DND-41 (cell line): ENCODE measurements around the gene CST5.

Experiments used
- ATAC-seq: fragments of 200-7000 bp; cut with Tn5 transposase; 3 replicates; pipeline ENCODE4 v1.9.1; 2021; ENCODE audit warnings: low read depth; ENCODE audit not compliant: insufficient read depth
- DNase-seq: peaks from one replicate; pipeline ENCODE4 v3.0.0-alpha.2; 2020
- H2AFZ ChIP-seq: 2 replicates; pipeline ENCODE4 v1.6.0; 2012; ENCODE audit warnings: low read depth, low read length
- H3K27ac ChIP-seq: 2 replicates; pipeline ENCODE4 v1.5.1; 2012; ENCODE audit warnings: low read length, inconsistent platforms
- H3K27me3 ChIP-seq: fragments of 200-600 bp; sonication (generic); 2 replicates; pipeline ENCODE4 v1.6.0; 2012; ENCODE audit warnings: low read length, mild to moderate bottlenecking, inconsistent platforms; ENCODE audit not compliant: insufficient read depth, poor library complexity
- H3K36me3 ChIP-seq: 2 replicates; pipeline ENCODE4 v1.5.1; 2012; ENCODE audit warnings: low read length, inconsistent platforms; ENCODE audit not compliant: insufficient read depth
- H3K4me1 ChIP-seq: 2 replicates; pipeline ENCODE4 v1.5.1; 2012; ENCODE audit warnings: mild to moderate bottlenecking, low read length; ENCODE audit not compliant: insufficient read depth
- H3K4me2 ChIP-seq: 2 replicates; pipeline ENCODE4 v1.6.0; 2012; ENCODE audit warnings: mild to moderate bottlenecking, moderate library complexity, low read length, inconsistent platforms; ENCODE audit not compliant: insufficient read depth
- H3K4me3 ChIP-seq, 2 experiments: fragments of 200-600 bp in 1 of 2; shearing (Covaris generic) in 1 of 2; 2 replicates each; pipeline ENCODE4 v1.5.1; 2012 to 2016; ENCODE audit warnings: inconsistent platforms in 2 of 2, low read length in 2 of 2, mild to moderate bottlenecking in 2 of 2, low read depth in 1 of 2, moderate library complexity in 1 of 2
- H3K79me2 ChIP-seq: 2 replicates; pipeline ENCODE4 v1.6.0; 2012; ENCODE audit warnings: low read length, inconsistent platforms; ENCODE audit not compliant: insufficient read depth
- H3K9ac ChIP-seq: 2 replicates; pipeline ENCODE4 v1.6.0; 2012; ENCODE audit warnings: low read depth, mild to moderate bottlenecking, inconsistent platforms, low read length, moderate library complexity
- H3K9me3 ChIP-seq: 2 replicates; pipeline ENCODE4 v1.5.1; 2012; ENCODE audit warnings: low read length, moderate library complexity, mild to moderate bottlenecking, inconsistent platforms; ENCODE audit not compliant: insufficient read depth, severe bottlenecking
- H4K20me1 ChIP-seq: 2 replicates; pipeline ENCODE4 v1.6.0; 2012; ENCODE audit warnings: low read length; ENCODE audit not compliant: insufficient read depth
- CTCF ChIP-seq: IDR thresholded peaks from 2 replicates; pipeline ENCODE4 v1.5.1; 2012; ENCODE audit warnings: borderline replicate concordance, low read length, moderate library complexity, mild to moderate bottlenecking; ENCODE audit not compliant: poor library complexity, severe bottlenecking; ENCODE audit errors: extremely low read depth
- EZH2 ChIP-seq: IDR thresholded peaks from 3 replicates; pipeline ENCODE4 v1.6.1; 2012; ENCODE audit warnings: borderline replicate concordance, low read depth, mild to moderate bottlenecking, moderate library complexity, low read length, inconsistent platforms; ENCODE audit not compliant: severe bottlenecking

Gene CST5

GRCh38 chr20:23923891-23924435 is 44.4 kb upstream of the CST5 start:
- H3K4me3 ChIP-seq: no peak overlapping the region
- no peak overlapping the region for H2AFZ ChIP-seq
- no peak overlapping the region for H3K4me2 ChIP-seq
- no peak overlapping the region for H3K9ac ChIP-seq
- ATAC-seq (no peak), DNase-seq (no peak)
- H3K27ac ChIP-seq: no peak overlapping the region
- H3K36me3 ChIP-seq: no peaks in the 10 kb centered on the region
- no peaks in the 10 kb centered on the region for H3K9me3 ChIP-seq
- no peaks in the 10 kb centered on the region for H3K79me2 ChIP-seq
- H4K20me1 ChIP-seq: no peaks in the 10 kb centered on the region
- TF ChIP-seq EZH2: no peak
- no peak for TF ChIP-seq CTCF
- H3K27me3 ChIP-seq: no peaks in the 10 kb centered on the region
- peaks cover 7% of the 10 kb centered on the region; the same call in 1 of the 2 replicates for H3K4me1 ChIP-seq

GRCh38 chr20:23923311-23923710 is 43.8 kb upstream of the CST5 start:
- H3K4me1 ChIP-seq: peaks cover under 1% of the 10 kb centered on the region; the same call in 1 of the 2 replicates
- H3K4me2 ChIP-seq: no peak overlapping the region
- H3K9ac ChIP-seq: no peak overlapping the region
- no peak overlapping the region for H3K4me3 ChIP-seq
- no peaks in the 10 kb centered on the region for H3K9me3 ChIP-seq
- no peaks in the 10 kb centered on the region for H3K36me3 ChIP-seq
- no peak overlapping the region for H3K27ac ChIP-seq
- no peaks in the 10 kb centered on the region for H4K20me1 ChIP-seq
- no peak for DNase-seq
- no peak for TF ChIP-seq EZH2
- TF ChIP-seq CTCF: no peak
- H3K27me3 ChIP-seq: no peaks in the 10 kb centered on the region
- no peak for ATAC-seq
- no peaks in the 10 kb centered on the region for H3K79me2 ChIP-seq
- no peak overlapping the region for H2AFZ ChIP-seq

GRCh38 chr20:23920408-23921325 is 41.1 kb upstream of the CST5 start:
- ATAC-seq: no peak
- TF ChIP-seq CTCF (no peak), EZH2 (no peak)
- Histone ChIP-seq H3K9me3 (no peaks in the 10 kb centered on the region), H3K4me2 (no peak overlapping the region), H2AFZ (no peak overlapping the region), H3K27ac (0 out of 2 replicates have a peak overlapping the region, but pooled peaks have one; percentile 12), H3K36me3 (no peaks in the 10 kb centered on the region), H4K20me1 (no peaks in the 10 kb centered on the region), H3K4me1 (no peaks in the 10 kb centered on the region), H3K4me3 (no peak overlapping the region), H3K27me3 (no peaks in the 10 kb centered on the region), H3K79me2 (no peaks in the 10 kb centered on the region), H3K9ac (no peak overlapping the region)
- DNase-seq: no peak
